Naive thymus-derived CD4-positive, alpha-beta T cell (primary cell): ENCODE measurements around the gene KIF1B. TPM values are rescaled to one million over a fixed set of nuclear protein-coding genes. Genes with fewer than 3 reads are reported as not detected.

ENCODE experiments used
- ATAC-seq: fragments of 150-1000 bp; cut with Tn5 transposase; 2 replicates; pipeline ENCODE4 v1.10.0; 2021; ENCODE audit warnings: mild to moderate bottlenecking, moderate library complexity
- CTCF ChIA-PET: fragments of 350-600 bp; sonication (Branson Sonifier 250); formaldehyde crosslinking; loops from one replicate; lab custom pipeline; 2021; ENCODE audit warnings: antibody characterized with exemption; lab: Charles Lee
- POLR2A ChIA-PET: fragments of 350-600 bp; sonication (Branson Sonifier 250); formaldehyde crosslinking; loops from one replicate; lab custom pipeline; 2021; ENCODE audit warnings: antibody characterized with exemption, inconsistent platforms; lab: Charles Lee
- DNase-seq, 9 donors: peaks; one replicate each; pipeline versions ENCODE4 v3.0.0 to v3.0.0-alpha.2; 2020 to 2022; ENCODE audit warnings: mixed read lengths in 1 of 9
- H3K27ac ChIP-seq: one replicate; pipeline ENCODE4 v1.7.0; 2013; ENCODE audit warnings: mild to moderate bottlenecking, low read depth, low read length, moderate library complexity
- H3K27me3 ChIP-seq, 2 donors: one replicate each; pipeline ENCODE4 v1.7.0; 2013; ENCODE audit warnings: low read length in 2 of 2, mild to moderate bottlenecking in 2 of 2, moderate library complexity in 2 of 2; ENCODE audit not compliant: control insufficient read depth in 2 of 2, insufficient read depth in 2 of 2
- H3K36me3 ChIP-seq, 3 experiments: 1 replicate in 2 of 3; 2 replicates in 1 of 3; pipeline ENCODE4 v1.7.0; 2013; ENCODE audit warnings: low read length in 3 of 3, mild to moderate bottlenecking in 3 of 3, moderate library complexity in 1 of 3; ENCODE audit not compliant: insufficient read depth in 3 of 3, control insufficient read depth in 2 of 3
- H3K4me1 ChIP-seq, 2 donors: one replicate each; pipeline ENCODE4 v1.7.0; 2013; ENCODE audit warnings: low read length in 2 of 2, mild to moderate bottlenecking in 2 of 2, moderate library complexity in 1 of 2; ENCODE audit not compliant: control insufficient read depth in 2 of 2, insufficient read depth in 2 of 2
- H3K4me3 ChIP-seq: 2 replicates; pipeline ENCODE4 v1.7.0; 2013; ENCODE audit warnings: mild to moderate bottlenecking, low read length
- H3K9me3 ChIP-seq, 3 experiments: 1 replicate in 2 of 3; 2 replicates in 1 of 3; pipeline ENCODE4 v1.7.0; 2013; ENCODE audit warnings: low read length in 3 of 3; ENCODE audit not compliant: control insufficient read depth in 2 of 3
- H3K27ac Mint-ChIP-seq, 9 donors: one replicate each; pipeline ENCODE4 v1.8.0; 2020 to 2022; ENCODE audit warnings: mixed read lengths in 9 of 9, mild to moderate bottlenecking in 8 of 9, moderate library complexity in 5 of 9, inconsistent platforms in 2 of 9
- H3K27me3 Mint-ChIP-seq, 5 donors: one replicate each; pipeline ENCODE4 v1.8.0; 2021 to 2022; ENCODE audit warnings: mixed read lengths in 5 of 5, mild to moderate bottlenecking in 1 of 5
- H3K36me3 Mint-ChIP-seq, 5 donors: one replicate each; pipeline ENCODE4 v1.8.0; 2020 to 2022; ENCODE audit warnings: mixed read lengths in 5 of 5, mild to moderate bottlenecking in 3 of 5, inconsistent platforms in 1 of 5
- H3K4me1 Mint-ChIP-seq, 7 donors: one replicate each; pipeline ENCODE4 v1.8.0; 2020 to 2022; ENCODE audit warnings: mixed read lengths in 7 of 7, mild to moderate bottlenecking in 3 of 7, inconsistent platforms in 1 of 7
- H3K4me3 Mint-ChIP-seq, 10 donors: one replicate each; pipeline ENCODE4 v1.8.0; 2020 to 2022; ENCODE audit warnings: mild to moderate bottlenecking in 10 of 10, mixed read lengths in 10 of 10, moderate library complexity in 6 of 10, inconsistent platforms in 2 of 10
- H3K9me3 Mint-ChIP-seq, 11 donors: one replicate each; pipeline ENCODE4 v1.8.0; 2020 to 2022; ENCODE audit warnings: mixed read lengths in 11 of 11, mild to moderate bottlenecking in 4 of 11, inconsistent platforms in 1 of 11, moderate library complexity in 1 of 11
- intact Hi-C, 2 donors: fragments of 100-400 bp; cut with micrococcal nuclease; formaldehyde crosslinking; loops; one replicate each; pipeline ENCODE4 v1.15.1; 2023
- polyA plus RNA-seq, 2 donors: library from polyadenylated mRNA; unstranded; fragments of 300-500 nt; fragmentation: Illumina TruSeq; gene quantifications; one replicate each; pipeline ENCODE4 v1.2.3, GENCODE V29; 2021
- total RNA-seq, 6 experiments: library from RNA in 5 of 6; stranded (reverse) in 5 of 6; gene quantifications; 1 replicate in 5 of 6; 2 replicates in 1 of 6; pipeline ENCODE4 v1.2.3 and lab custom pipeline; 2021 to 2026

The KIF1B gene
- total and polyA plus RNA-seq, 7 experiments from 2014 or later: 1.8 to 21.6 (median 11.5) TPM

DNA sequence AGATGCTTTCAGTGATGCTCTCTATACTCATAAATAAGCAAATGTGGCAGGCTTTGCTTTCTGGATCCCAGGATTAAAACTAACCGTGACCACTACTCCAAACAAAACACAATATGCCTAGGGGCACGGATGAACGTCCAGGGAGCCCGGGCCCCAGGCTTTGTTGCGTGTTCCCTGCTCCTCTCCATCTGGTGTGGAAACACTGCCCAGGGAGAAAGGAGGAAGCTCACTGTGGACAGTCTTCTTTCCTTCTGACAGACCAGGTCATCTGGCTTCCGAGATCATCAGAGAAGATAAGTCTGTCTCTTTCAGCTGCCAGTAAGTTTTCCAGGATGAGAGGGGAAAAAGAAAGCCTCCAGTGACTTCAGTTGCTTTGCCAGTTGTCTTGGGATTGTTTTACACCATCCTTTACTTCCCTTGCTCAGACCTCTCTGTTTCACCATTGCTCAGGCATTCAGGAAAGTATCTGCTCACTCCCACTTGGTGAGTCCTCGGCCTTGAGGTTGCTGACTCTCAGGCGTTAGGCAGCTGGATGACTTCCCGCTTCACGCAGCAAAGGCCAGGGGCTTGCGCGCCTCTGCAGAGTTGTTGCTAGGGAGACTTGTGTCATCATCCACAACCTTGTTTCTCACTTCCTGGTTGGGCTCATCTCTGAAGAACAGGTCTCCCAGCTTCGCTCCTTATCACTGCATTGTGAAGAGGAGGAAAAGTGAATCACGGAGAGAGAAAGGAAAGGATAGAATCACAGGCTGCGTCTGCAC is 167.9 kb downstream of the KIF1B start:
- Histone ChIP-seq H3K36me3 (peaks cover 0 to 10% (median 0%) of the 10 kb centered on the region in 3 experiments), H3K27me3 (no peaks in the 10 kb centered on the region), H3K4me3 (no peak overlapping the region), H3K4me1 (no peaks in the 10 kb centered on the region), H3K27ac (no peak overlapping the region), H3K9me3 (no peaks in the 10 kb centered on the region)
- Mint-ChIP-seq H3K27me3 (no peaks in the 10 kb centered on the region), H3K36me3 (peaks cover 0 to 34% (median 4%) of the 10 kb centered on the region in 5 donors), H3K4me1 (peaks cover 0 to 5% (median 0%) of the 10 kb centered on the region in 7 donors), H3K4me3 (no peak overlapping the region), H3K27ac (peak overlapping the region in 1 of 9 donors; percentile 13), H3K9me3 (peaks cover 0 to 2% (median 0%) of the 10 kb centered on the region in 11 donors)
- ChIA-PET CTCF (interaction anchor here (1.6 to 2.3 kb wide), 2 partner anchors 22 to 51 kb away, joined by 3 to 10 read pairs; partner anchors contain the start of gene CENPS), POLR2A (no interaction called here)
- intact Hi-C loops: no loop called here
- DNase-seq (no peak), ATAC-seq (peak; percentile 83)

DNA sequence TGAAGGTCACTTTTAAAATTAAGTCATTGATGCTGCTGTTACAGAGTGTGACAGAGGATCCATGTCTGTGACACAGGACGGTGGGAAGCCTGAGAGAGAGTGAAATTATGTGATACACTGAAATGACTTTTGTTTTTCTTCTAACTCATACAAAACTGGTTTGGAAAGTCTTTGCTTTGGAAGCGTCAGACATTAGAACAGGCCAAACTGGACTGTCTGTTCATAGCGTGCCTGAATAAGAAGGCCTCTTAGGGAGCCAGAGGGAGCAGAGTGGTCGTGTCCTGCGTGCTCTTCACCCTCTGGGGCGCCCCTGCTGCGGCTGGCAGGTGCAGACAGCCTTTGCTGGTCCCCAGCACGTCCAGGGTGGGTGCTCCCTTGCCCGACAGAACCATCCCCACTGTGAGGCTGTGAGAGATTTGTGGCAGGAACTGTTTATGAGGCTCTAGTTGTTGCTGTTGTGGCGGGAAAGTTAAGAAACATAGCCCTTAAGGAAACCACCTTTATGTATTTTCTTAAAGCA is 168.8 kb downstream of the KIF1B start:
- no peak overlapping the region for H3K27ac Mint-ChIP-seq
- Histone ChIP-seq H3K9me3 (no peaks in the 10 kb centered on the region), H3K36me3 (peaks cover 0 to 10% (median 0%) of the 10 kb centered on the region in 3 experiments), H3K4me1 (no peaks in the 10 kb centered on the region), H3K27me3 (no peaks in the 10 kb centered on the region), H3K27ac (no peak overlapping the region), H3K4me3 (no peak overlapping the region)
- no peak for DNase-seq
- POLR2A ChIA-PET: no interaction called here
- no peak for ATAC-seq
- intact Hi-C loops: no loop called here
- H3K9me3 Mint-ChIP-seq: peaks cover 0 to 2% (median 0%) of the 10 kb centered on the region in 11 donors
- CTCF ChIA-PET: no interaction called here
- peaks cover 0 to 31% (median 4%) of the 10 kb centered on the region in 5 donors for H3K36me3 Mint-ChIP-seq
- no peaks in the 10 kb centered on the region for H3K27me3 Mint-ChIP-seq
- no peak overlapping the region for H3K4me3 Mint-ChIP-seq
- H3K4me1 Mint-ChIP-seq: peaks cover 0 to 8% (median 0%) of the 10 kb centered on the region in 7 donors

- no peaks in the 10 kb centered on the region for H3K27me3 Mint-ChIP-seq
- Histone ChIP-seq H3K9me3 (no peaks in the 10 kb centered on the region), H3K27me3 (no peaks in the 10 kb centered on the region), H3K27ac (no peak overlapping the region), H3K4me3 (no peak overlapping the region), H3K36me3 (peaks cover 0 to 6% (median 0%) of the 10 kb centered on the region in 3 experiments), H3K4me1 (no peaks in the 10 kb centered on the region)
- intact Hi-C loops: no loop called here
- no peak overlapping the region for H3K4me3 Mint-ChIP-seq
- peaks cover 0 to 8% (median 0%) of the 10 kb centered on the region in 7 donors for H3K4me1 Mint-ChIP-seq
- H3K9me3 Mint-ChIP-seq: peaks cover 0 to 2% (median 0%) of the 10 kb centered on the region in 11 donors
- CTCF ChIA-PET: no interaction called here
- H3K27ac Mint-ChIP-seq: no peak overlapping the region
- ATAC-seq (no peak), DNase-seq (no peak)
- H3K36me3 Mint-ChIP-seq: peaks cover 0 to 26% (median 4%) of the 10 kb centered on the region in 5 donors
- POLR2A ChIA-PET: no interaction called here
These were observed 169.3 kb downstream of the KIF1B start for GRCh38 chr1:10379676-10380075.

- Mint-ChIP-seq H3K27ac (no peak overlapping the region), H3K36me3 (peaks cover 0 to 30% (median 4%) of the 10 kb centered on the region in 5 donors), H3K27me3 (no peaks in the 10 kb centered on the region), H3K4me1 (peaks cover 0 to 9% (median 0%) of the 10 kb centered on the region in 7 donors), H3K4me3 (no peak overlapping the region), H3K9me3 (peaks cover 0 to 2% (median 0%) of the 10 kb centered on the region in 11 donors)
- DNase-seq (no peak), ATAC-seq (no peak)
- Histone ChIP-seq H3K27me3 (no peaks in the 10 kb centered on the region), H3K4me3 (no peak overlapping the region), H3K9me3 (no peaks in the 10 kb centered on the region), H3K36me3 (no peaks in the 10 kb centered on the region), H3K27ac (no peak overlapping the region), H3K4me1 (no peaks in the 10 kb centered on the region)
- ChIA-PET POLR2A (interaction anchor here (0.9 kb wide), 1 partner anchor 18 kb away, joined by 3 read pairs; the partner anchor contains the start of gene PGD), CTCF (interaction anchor here (0.7 kb wide), 1 partner anchor 392 kb away, joined by 4 read pairs; no protein-coding TSS in a partner anchor)
- intact Hi-C loops: no loop called here
These were observed 170.4 kb downstream of the KIF1B start for GRCh38 chr1:10380594-10381275.

DNA sequence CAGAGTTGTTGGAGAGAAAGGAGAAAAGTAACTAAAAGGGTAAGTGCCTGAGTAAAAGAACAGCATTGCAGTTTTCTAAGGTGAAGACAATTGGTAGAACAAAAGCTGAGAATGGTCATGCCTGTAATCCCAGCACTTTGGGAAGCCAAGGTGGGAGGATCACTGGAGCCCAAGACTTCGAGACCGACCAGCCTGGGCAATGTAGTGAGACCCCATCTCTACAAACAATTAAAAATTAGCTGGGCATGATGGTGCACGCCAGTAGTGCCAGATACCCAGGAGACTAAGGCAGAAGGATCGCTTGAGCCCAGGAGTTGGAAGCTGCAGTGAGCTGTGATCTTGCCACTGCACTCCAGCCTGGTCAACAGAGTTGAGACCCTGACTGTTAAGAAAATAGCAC is 173.3 kb downstream of the KIF1B start:
- ChIA-PET POLR2A (no interaction called here), CTCF (no interaction called here)
- Histone ChIP-seq H3K4me3 (no peak overlapping the region), H3K27me3 (no peaks in the 10 kb centered on the region), H3K9me3 (no peaks in the 10 kb centered on the region), H3K4me1 (no peaks in the 10 kb centered on the region), H3K36me3 (no peaks in the 10 kb centered on the region), H3K27ac (no peak overlapping the region)
- Mint-ChIP-seq H3K27me3 (no peaks in the 10 kb centered on the region), H3K4me1 (peaks cover 5 to 11% (median 10%) of the 10 kb centered on the region in 7 donors), H3K4me3 (no peak overlapping the region), H3K36me3 (peaks cover 0 to 18% (median 3%) of the 10 kb centered on the region in 5 donors), H3K9me3 (peaks cover 0 to 2% (median 0%) of the 10 kb centered on the region in 11 donors), H3K27ac (no peak overlapping the region)
- ATAC-seq (no peak), DNase-seq (no peak)
- intact Hi-C loops: no loop called here

- ChIA-PET POLR2A (no interaction called here), CTCF (interaction anchor here (0.7 kb wide), 1 partner anchor 46 kb away, joined by 3 read pairs; no protein-coding TSS in a partner anchor)
- peaks cover 0 to 14% (median 0%) of the 10 kb centered on the region in 5 donors for H3K36me3 Mint-ChIP-seq
- no peak overlapping the region for H3K4me3 Mint-ChIP-seq
- Histone ChIP-seq H3K27ac (no peak overlapping the region), H3K4me1 (no peaks in the 10 kb centered on the region), H3K27me3 (no peaks in the 10 kb centered on the region), H3K9me3 (no peaks in the 10 kb centered on the region), H3K36me3 (no peaks in the 10 kb centered on the region), H3K4me3 (no peak overlapping the region)
- DNase-seq (no peak), ATAC-seq (no peak)
- peaks cover 0 to 2% (median 0%) of the 10 kb centered on the region in 11 donors for H3K9me3 Mint-ChIP-seq
- peaks cover 5 to 12% (median 10%) of the 10 kb centered on the region in 7 donors for H3K4me1 Mint-ChIP-seq
- no peaks in the 10 kb centered on the region for H3K27me3 Mint-ChIP-seq
- intact Hi-C loops: no loop called here
- H3K27ac Mint-ChIP-seq: no peak overlapping the region
These were observed 173.8 kb downstream of the KIF1B start for GRCh38 chr1:10384219-10384618.
